ENCODE data around the gene ZNF513.
"Not testable (repeated sequence)": the region's sequence is repeated elsewhere in the genome, so short reads cannot be mapped to it uniquely, and the experiment has no call there.

ZNF513 gene

DNA sequence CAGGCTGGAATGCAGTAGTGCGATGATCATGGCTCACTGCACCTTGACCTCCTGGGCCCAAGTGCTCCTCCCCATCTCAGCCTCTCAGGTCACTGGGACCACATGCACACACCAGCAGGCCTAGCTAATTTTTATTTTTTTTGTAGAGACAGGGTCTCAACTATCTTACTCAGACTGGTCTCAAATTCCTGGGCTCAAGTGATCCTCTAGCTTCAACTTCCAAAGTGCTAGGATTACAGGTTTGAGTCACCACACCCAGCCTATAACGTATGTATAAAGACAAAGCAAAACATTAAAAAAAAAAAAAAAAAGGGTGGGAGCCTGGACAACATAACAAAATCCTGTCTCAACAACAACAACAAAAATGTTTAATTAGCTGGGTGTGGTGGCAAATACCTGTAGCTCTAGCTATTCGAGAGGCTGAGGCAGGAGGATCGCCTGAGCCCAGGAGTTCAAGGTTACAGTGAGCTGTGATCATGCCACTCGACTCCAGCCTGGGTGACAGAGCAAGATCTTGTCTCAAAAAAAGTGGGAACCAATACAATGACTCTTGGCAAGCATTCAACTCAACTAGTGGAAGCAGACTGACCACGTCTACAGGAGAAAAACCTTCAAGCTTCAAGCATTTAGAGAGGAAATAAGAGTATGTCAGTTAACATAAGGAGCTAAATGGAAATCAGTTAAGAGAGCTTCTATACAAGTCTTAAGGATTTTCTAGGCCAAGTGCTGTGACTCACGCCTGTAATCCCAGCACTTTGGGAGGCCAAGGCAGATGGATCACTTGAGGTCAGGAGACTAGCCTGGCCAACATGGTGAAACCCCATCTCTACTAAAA, 26.6 kb downstream of the ZNF513 start:
- no peak overlapping the region for H3K4me3 ChIP-seq (ENCODE audit: low read depth, low read length)
- no peak for DNase-seq (ENCODE audit: low read depth)
- TF ChIP-seq, protein P1, sequence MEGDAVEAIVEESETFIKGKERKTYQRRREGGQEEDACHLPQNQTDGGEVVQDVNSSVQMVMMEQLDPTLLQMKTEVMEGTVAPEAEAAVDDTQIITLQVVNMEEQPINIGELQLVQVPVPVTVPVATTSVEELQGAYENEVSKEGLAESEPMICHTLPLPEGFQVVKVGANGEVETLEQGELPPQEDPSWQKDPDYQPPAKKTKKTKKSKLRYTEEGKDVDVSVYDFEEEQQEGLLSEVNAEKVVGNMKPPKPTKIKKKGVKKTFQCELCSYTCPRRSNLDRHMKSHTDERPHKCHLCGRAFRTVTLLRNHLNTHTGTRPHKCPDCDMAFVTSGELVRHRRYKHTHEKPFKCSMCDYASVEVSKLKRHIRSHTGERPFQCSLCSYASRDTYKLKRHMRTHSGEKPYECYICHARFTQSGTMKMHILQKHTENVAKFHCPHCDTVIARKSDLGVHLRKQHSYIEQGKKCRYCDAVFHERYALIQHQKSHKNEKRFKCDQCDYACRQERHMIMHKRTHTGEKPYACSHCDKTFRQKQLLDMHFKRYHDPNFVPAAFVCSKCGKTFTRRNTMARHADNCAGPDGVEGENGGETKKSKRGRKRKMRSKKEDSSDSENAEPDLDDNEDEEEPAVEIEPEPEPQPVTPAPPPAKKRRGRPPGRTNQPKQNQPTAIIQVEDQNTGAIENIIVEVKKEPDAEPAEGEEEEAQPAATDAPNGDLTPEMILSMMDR (IDR thresholded peaks at IDR 0.05; ENCODE audit: control insufficient read depth, extremely low read depth, insufficient read depth): no peak

DNA sequence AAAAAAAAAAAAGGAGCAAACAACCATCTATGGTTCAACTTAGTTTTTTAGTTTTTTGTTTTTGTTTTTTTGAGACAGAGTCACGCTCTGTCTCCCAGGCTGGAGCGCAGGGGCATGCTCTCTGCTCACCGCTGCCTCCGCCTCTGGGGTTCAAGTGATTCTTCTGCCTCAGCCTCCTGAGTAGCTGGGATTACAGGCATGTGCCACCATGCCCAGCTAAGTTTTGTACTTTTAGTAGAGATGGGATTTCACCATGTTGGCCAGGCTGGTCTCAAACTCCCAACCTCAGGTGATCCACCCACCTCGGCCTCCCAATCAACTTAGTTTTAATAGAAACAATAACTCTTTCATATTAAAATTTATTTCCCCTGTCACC, 27.2 kb downstream of the ZNF513 start:
- not testable (repeated sequence) for DNase-seq (ENCODE audit: low read depth); H3K4me3 ChIP-seq (ENCODE audit: low read depth, low read length)

DNA sequence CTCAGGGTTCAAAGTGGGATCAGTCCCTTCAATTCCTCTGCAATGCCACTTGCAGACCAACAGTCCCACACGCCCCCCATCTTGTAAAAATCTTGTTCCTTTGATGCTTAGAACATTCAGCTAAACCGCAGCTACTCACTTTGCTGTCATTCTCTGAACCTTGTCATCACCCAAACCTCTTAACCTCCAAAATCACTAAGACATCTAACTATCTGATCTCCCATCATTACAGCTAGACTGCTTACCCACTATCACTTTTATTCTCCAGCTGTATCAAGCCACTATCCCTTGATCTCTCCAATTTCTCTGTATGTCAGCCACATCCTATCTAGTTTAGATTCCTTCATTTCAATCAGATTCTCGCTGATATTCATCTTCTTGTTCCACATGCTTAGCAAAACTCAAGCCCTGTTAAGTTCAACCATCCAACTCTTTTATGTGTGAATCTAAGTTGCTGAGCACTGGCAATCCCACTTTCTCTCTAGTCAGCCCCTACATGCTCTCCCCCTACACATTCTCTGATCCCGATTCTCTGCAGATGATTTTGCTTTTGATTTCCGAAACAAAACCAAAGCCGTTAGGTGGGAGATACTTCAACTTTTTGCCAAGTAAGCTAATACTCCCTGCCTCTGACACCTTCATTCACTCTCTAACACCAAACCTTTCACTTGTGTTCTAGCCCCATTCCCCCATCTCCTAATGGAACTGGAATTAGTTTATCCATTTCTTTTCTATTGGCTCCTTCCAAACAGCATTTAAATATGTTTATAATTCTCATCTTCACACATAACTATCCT, 28.5 kb downstream of the ZNF513 start:
- no peak for DNase-seq (ENCODE audit: low read depth)
- no peak overlapping the region for H3K4me3 ChIP-seq (ENCODE audit: low read depth, low read length)
- TF ChIP-seq, protein P1 (IDR thresholded peaks at IDR 0.05; ENCODE audit: control insufficient read depth, extremely low read depth, insufficient read depth): no peak

DNA sequence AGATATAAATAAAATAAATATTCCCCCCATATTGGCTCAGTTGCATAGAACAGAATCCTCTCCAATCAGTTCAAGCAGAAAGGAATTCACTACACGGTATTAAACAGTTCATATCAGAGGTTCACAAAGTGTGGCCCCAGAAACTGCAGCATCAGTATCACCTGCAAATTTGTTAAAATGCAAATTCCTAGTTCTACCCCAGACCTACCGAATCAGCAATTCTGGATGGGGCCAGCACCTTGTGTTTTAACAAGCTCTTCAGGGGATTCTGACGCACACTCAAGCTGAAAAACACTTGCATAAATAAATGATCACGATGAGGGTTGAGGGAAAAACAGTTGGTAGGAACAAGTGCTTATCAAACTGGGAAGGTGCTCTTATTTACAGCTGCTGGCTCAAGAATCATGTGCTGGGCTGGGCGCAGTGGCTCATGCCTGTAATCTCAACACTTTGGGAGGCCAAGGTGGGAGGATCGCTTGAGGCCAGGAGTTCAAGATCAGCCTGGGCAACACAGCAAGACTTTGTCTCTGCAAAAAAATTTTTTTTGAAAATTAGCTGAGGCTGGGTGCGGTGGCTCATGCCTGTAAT, 30.3 kb downstream of the ZNF513 start:
- TF ChIP-seq, protein P1 (IDR thresholded peaks at IDR 0.05; ENCODE audit: control insufficient read depth, extremely low read depth, insufficient read depth): no peak
- no peak overlapping the region for H3K4me3 ChIP-seq (ENCODE audit: low read depth, low read length)
- no peak for DNase-seq (ENCODE audit: low read depth)

DNA sequence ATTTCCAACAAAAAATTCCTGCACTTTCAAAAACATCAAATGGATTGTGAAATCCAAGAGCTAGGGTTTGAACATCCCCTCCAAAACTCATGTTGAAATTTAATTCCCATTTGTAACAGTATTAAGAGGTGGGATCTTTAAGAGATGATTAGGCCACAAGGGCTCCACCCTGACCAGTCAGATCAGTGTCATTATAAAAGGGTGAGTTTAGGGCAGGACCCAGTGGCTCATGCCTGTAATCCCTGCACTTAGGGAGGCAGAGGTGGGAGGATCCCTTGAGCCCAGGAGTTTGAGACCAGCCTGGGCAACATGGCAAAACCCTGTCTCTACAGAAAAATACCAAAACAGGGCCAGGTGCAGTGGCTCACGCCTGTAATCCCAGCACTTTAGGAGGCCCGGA, 32.9 kb downstream of the ZNF513 start:
- no peak overlapping the region for H3K4me3 ChIP-seq (ENCODE audit: low read depth, low read length)
- TF ChIP-seq, protein P1 (IDR thresholded peaks at IDR 0.05; ENCODE audit: control insufficient read depth, extremely low read depth, insufficient read depth): no peak
- DNase-seq (ENCODE audit: low read depth): no peak

DNA sequence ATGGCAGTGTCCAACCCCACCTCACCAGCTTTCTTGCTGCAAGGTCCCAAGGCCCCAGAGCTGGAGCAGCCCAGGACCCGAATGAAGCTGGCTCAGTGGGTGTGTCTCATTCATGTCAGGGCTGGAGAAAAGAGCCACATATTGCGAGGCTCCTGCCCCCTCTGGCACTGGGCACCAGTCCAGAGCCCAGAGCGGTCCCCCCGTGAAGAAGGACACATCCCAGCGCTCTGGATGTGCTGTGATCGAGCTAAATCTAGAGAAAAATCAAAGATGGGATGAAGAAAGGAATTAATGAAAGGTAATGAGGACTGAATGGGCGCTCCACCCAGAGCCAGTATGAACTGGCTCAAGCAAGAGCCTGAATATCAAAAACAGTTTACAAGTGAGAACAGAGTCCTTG, 44.4 kb downstream of the ZNF513 start:
- no peak overlapping the region for H3K4me3 ChIP-seq (ENCODE audit: low read depth, low read length)
- TF ChIP-seq, protein P1 (IDR thresholded peaks at IDR 0.05; ENCODE audit: control insufficient read depth, extremely low read depth, insufficient read depth): no peak
- DNase-seq (ENCODE audit: low read depth): no peak

DNA sequence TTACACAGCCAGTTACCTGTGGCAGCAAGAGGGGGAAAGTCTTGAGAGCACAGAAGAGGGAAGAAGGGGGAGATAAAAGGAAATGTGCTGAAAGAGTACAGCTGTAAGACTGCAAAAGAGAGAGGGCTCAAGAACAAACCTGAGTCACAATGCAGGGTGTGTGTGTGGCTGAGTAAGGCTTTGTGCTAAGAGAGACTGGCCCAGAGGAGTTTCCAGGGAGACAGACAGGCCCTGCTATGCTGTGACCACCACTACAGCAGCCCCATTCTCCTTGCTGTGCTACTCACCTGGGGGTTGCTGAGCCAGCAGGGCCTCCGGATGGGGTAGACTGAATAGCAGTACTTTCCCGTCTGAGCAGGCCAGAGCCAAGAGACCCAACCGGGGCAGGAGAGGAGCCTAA, 45.2 kb downstream of the ZNF513 start:
- DNase-seq (ENCODE audit: low read depth): no peak

More for the DNA sequence above, 45.2 kb downstream of the ZNF513 start:
- H3K4me3 ChIP-seq (ENCODE audit: low read depth, low read length): no peak overlapping the region
- TF ChIP-seq, protein P1 (IDR thresholded peaks at IDR 0.05; ENCODE audit: control insufficient read depth, extremely low read depth, insufficient read depth): no peak

Measured in LNCaP clone FGC (cell line).